GM12873 (cell line): ENCODE results near the gene CD207.

ENCODE experiments used
- TF ChIP-seq, protein P1 (sequence below): IDR thresholded peaks from 2 replicates; pipeline ENCODE4 v1.5.1; 2012; ENCODE audit warnings: low read depth, mild to moderate bottlenecking, moderate library complexity, low read length, control low read depth; ENCODE audit not compliant: insufficient read depth; ENCODE audit errors: missing control alignments

Gene CD207

DNA sequence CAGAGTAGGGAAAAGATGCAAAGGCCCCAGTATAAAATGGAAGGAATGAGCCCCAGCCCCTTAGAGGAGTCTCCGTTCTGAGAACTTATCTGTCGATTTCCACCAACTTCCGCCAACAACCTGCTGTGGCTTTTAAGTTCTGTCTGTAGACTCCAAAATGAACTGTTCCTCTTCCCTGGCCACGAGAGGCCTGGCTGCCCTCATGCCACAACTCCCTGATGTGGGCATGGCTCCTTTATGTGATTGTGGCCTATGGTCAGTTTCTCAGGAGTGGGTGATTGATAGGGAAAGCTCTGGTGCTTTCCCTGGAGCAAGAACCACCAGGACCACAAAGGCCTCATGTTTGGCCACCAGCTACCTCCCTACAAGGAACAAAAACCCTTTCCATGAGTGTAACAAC lies 18.8 kb upstream of the CD207 start:
- TF ChIP-seq, protein P1, sequence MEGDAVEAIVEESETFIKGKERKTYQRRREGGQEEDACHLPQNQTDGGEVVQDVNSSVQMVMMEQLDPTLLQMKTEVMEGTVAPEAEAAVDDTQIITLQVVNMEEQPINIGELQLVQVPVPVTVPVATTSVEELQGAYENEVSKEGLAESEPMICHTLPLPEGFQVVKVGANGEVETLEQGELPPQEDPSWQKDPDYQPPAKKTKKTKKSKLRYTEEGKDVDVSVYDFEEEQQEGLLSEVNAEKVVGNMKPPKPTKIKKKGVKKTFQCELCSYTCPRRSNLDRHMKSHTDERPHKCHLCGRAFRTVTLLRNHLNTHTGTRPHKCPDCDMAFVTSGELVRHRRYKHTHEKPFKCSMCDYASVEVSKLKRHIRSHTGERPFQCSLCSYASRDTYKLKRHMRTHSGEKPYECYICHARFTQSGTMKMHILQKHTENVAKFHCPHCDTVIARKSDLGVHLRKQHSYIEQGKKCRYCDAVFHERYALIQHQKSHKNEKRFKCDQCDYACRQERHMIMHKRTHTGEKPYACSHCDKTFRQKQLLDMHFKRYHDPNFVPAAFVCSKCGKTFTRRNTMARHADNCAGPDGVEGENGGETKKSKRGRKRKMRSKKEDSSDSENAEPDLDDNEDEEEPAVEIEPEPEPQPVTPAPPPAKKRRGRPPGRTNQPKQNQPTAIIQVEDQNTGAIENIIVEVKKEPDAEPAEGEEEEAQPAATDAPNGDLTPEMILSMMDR = no peak

DNA sequence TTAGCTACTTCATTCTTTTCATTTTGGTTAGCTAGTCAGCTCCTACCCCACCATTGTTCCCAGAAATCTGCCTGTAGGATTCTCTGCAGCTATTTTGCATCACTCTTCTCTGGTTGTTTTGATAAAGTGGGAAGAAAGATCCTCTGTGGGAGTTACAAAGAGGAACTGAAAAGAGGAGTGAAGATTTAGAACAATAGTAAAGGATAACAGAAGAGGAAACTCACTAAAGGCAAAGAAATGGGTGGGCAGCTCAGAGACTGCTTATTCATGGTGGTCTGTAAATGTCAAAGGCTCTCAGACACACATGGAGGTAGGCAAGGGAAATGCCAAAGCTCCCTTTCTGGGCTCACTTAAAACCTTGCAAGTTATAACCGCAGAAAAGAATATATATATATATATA lies 17.2 kb upstream of the CD207 start:
- TF ChIP-seq, protein P1 = no peak

DNA sequence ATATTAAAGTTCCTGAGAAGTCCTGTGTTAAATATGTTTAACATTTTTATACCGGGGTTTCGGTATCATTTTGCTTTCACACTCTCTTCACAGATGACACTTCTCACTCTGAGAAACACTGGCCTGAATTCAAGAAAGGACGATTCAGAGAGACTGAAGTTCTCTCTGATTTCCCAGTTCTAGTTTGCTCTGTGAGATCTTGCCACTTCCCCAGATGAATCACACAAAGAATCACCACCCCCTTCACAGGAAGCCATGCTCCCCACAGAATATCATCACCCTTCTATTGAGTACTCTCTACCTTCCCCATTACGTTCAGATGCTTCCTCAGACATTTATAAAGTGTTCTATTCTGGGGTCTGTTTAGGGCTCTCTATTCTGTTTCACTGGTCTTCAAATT lies 16.1 kb upstream of the CD207 start:
- TF ChIP-seq, protein P1 = no peak

DNA sequence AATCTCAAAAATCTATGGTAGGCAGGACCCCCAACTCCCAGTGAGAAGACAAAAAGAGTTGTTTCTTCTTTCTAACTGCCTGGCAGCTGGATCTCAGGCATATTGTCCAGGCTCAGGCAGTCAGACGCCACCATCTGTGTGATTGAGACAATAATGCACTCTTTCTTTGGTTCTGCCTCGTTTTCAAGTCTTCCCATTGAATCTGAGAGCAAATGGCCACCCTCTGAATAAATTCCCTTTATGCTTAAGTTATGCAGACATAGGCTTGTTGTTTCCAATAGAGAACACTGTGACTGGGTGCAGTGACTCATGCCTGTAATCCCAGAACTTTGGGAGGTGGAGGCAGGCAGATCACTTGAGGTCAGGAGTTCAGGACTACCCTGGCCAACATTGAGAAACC lies 15.3 kb upstream of the CD207 start:
- TF ChIP-seq, protein P1 = no peak

DNA sequence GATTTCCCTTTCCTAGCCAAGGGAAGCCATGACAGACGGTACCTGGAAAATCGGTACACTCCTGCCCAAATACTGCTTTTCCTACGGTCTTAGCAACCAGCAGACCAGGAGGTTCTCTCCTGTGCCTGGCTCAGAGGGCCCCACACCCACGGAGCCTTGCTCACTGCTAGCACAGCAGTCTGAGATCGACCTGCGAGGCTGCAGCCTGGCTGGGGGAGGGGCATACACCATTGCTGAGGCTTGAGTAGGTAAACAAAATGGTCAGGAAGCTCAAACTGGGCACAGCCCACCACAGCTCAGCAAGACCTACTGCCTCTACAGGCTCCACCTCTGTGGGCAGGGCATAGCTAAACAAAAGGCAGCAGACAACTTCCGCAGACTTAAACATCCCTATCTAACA lies 6.8 kb upstream of the CD207 start:
- TF ChIP-seq, protein P1 = no peak

DNA sequence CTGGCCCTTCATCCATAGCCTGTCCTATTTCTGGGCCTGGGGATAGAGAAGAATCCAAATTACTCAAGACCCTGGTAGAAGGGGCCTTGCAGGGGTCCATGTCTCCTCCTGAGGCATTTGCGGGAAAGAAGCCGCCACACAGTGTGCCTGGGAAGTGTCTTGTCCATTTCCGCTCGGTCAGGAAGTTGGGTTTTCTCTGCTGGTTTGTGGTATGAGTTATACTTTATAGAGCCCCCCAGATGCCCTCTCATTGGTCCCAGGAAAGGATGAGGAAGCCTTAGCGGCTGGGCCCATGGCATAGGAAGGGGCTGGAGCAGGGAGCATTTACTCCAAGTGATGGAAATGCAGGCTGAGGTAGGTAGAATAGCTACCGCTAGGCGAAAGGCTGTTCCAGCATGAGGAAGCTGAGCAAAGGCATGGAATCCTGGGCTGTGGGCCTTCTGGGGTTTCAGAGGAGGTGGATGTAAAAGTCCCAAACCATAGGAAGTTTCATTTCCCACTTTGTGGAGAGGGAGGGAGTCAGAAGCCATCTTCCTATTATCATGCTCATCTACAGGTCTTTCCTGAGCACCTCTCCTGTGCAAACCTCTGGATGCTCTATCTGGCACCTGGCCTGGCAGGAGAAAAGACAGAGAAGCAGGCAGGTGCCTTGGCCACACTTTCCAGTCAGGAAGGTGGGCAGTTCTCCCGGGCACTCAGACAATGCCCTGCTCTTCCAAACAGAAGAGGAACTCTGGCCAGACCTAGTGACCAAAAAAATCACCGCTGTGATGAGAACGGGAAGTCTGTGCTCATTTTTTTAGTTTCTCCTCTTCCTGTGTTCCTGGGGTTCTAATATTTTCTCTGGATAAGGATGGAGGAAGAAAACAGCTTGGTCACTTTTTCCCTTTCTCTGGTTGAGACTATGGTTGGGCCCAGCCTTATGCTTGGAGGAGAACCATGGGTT lies 2.6 kb upstream of the CD207 start:
- TF ChIP-seq, protein P1 = no peak

DNA sequence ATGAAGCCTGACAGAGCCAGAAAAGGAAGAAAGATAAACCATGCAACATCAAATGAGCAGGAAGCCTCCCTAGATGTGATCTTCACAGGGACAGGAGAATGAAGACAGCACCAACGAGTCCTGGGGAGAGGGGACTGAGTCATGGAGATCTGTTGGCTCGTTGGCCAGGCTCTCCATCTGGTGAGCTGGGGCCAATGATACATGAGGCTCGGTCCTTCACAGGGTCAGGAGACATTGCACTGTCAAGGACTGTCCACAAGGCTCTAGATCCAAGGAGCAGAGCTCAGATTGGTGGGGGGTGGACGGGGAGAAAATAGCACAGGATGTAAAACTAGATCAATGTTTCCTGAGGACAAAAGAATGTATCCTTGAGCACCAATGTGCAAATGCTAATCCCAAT lies 735 bp downstream of the CD207 start:
- TF ChIP-seq, protein P1 = no peak
